SK-N-SH treated with all-trans-retinoic acid at 6 μM for 48 hours (cell line): Measurements from ENCODE around the gene ABHD17B.

Experiments used
- ATAC-seq: fragments of 200-7000 bp; cut with Tn5 transposase; 3 replicates; pipeline ENCODE4 v1.9.1; 2020; ENCODE audit warnings: mild to moderate bottlenecking, moderate library complexity
- ARNTL ChIP-seq: fragments of 450-650 bp; formaldehyde crosslinking; IDR thresholded peaks from 2 replicates; pipeline ENCODE4 v1.5.0; 2020; ENCODE audit warnings: low read depth, mild to moderate bottlenecking, moderate library complexity, borderline replicate concordance
- BACH2 ChIP-seq: fragments of 250-450 bp; sonication (Bioruptor Pico); IDR thresholded peaks from 2 replicates; pipeline ENCODE4 v1.9.0; 2021; ENCODE audit warnings: mild to moderate bottlenecking, borderline replicate concordance
- CSDC2 ChIP-seq: fragments of 250-450 bp; sonication (Bioruptor Pico); IDR thresholded peaks from 2 replicates; pipeline ENCODE4 v1.5.0; 2020; ENCODE audit warnings: mild to moderate bottlenecking, moderate library complexity
- ESRRG ChIP-seq: fragments of 250-450 bp; sonication (Bioruptor Pico); IDR thresholded peaks from 2 replicates; pipeline ENCODE4 v1.6.1; 2021; ENCODE audit warnings: mild to moderate bottlenecking
- GLIS3 ChIP-seq: fragments of 250-450 bp; sonication (Bioruptor Pico); IDR thresholded peaks from 2 replicates; pipeline ENCODE4 v1.5.0; 2020; ENCODE audit warnings: mild to moderate bottlenecking, moderate library complexity
- ISL1 ChIP-seq: fragments of 250-450 bp; sonication (Bioruptor Pico); IDR thresholded peaks from 2 replicates; pipeline ENCODE4 v2.1.2; 2022; ENCODE audit warnings: mild to moderate bottlenecking, moderate library complexity
- OSR1 ChIP-seq: fragments of 250-450 bp; sonication (Bioruptor Pico); IDR thresholded peaks from 2 replicates; pipeline ENCODE4 v1.8.0; 2022; ENCODE audit warnings: moderate library complexity, mild to moderate bottlenecking, inconsistent platforms
- SNAI2 ChIP-seq: fragments of 250-450 bp; sonication (Bioruptor Pico); IDR thresholded peaks from 2 replicates; pipeline ENCODE4 v1.5.0; 2020; ENCODE audit warnings: mild to moderate bottlenecking, moderate library complexity
- TOX ChIP-seq: fragments of 250-450 bp; sonication (Bioruptor Pico); IDR thresholded peaks from 2 replicates; pipeline ENCODE4 v1.8.0; 2021; ENCODE audit warnings: mild to moderate bottlenecking, moderate library complexity, borderline replicate concordance
- ZC3H10 ChIP-seq: fragments of 250-450 bp; sonication (Bioruptor Pico); IDR thresholded peaks from 2 replicates; pipeline ENCODE4 v1.5.1; 2021; ENCODE audit warnings: mild to moderate bottlenecking, moderate library complexity
- ZFP3 ChIP-seq: fragments of 250-450 bp; sonication (Bioruptor Pico); IDR thresholded peaks from 2 replicates; pipeline ENCODE4 v1.5.0; 2020; ENCODE audit warnings: mild to moderate bottlenecking, moderate library complexity
- ZFP30 ChIP-seq: fragments of 450-650 bp; formaldehyde crosslinking; IDR thresholded peaks from 2 replicates; pipeline ENCODE4 v1.5.0; 2022; ENCODE audit warnings: mild to moderate bottlenecking, moderate library complexity
- ZNF565 ChIP-seq: fragments of 450-650 bp; formaldehyde crosslinking; conservative IDR thresholded peaks from 2 replicates; pipeline ENCODE4 v1.5.0; 2020; ENCODE audit warnings: low read depth, mild to moderate bottlenecking, moderate library complexity
- ZNF70 ChIP-seq: fragments of 450-650 bp; formaldehyde crosslinking; IDR thresholded peaks from 2 replicates; pipeline ENCODE4 v1.5.0; 2020; ENCODE audit warnings: mild to moderate bottlenecking, moderate library complexity
- ZNF8 ChIP-seq: fragments of 450-650 bp; formaldehyde crosslinking; IDR thresholded peaks from 2 replicates; pipeline ENCODE4 v1.5.0; 2020; ENCODE audit warnings: mild to moderate bottlenecking, moderate library complexity
- TF ChIP-seq, protein P1 (sequence below): fragments of 250-450 bp; sonication (Bioruptor Pico); IDR thresholded peaks from 2 replicates; pipeline ENCODE4 v1.5.0; 2020; ENCODE audit warnings: mild to moderate bottlenecking, moderate library complexity
- TF ChIP-seq, protein P2 (sequence below): fragments of 250-450 bp; sonication (Bioruptor Pico); IDR thresholded peaks from 2 replicates; pipeline ENCODE4 v1.5.1; 2020; ENCODE audit warnings: low read depth, mild to moderate bottlenecking, moderate library complexity
- TF ChIP-seq, protein P3 (sequence below): fragments of 250-450 bp; sonication (Bioruptor Pico); IDR thresholded peaks from 2 replicates; pipeline ENCODE4 v1.8.0; 2020; ENCODE audit warnings: mild to moderate bottlenecking, moderate library complexity, borderline replicate concordance
- TF ChIP-seq, protein P4 (sequence below): fragments of 250-450 bp; sonication (Bioruptor Pico); IDR thresholded peaks from 2 replicates; pipeline ENCODE4 v1.5.1; 2021; ENCODE audit warnings: mild to moderate bottlenecking, moderate library complexity
- TF ChIP-seq, protein P5 (sequence below): fragments of 250-450 bp; sonication (Bioruptor Pico); IDR thresholded peaks from 2 replicates; pipeline ENCODE4 v1.8.0; 2021; ENCODE audit warnings: low read depth, mild to moderate bottlenecking, moderate library complexity, borderline replicate concordance

The ABHD17B gene

DNA sequence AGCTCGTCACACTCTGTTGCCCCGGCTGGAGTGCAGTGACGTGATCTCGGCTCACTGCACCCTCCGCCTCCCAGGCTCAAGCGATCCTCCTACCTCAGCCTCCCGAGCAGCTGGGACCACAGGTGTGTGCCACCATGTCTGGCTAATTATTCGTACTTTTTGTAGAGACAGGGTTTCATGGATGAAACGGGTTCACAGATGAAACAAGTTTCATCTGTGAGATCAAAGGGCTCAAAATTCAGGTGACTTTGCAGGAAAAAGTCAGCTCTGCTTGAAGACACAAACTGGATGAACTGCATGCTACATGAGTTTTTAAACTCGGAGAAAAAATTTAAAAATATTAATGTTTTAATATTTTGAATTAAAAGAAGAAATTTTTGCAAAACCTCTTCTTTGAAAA is 24.5 kb downstream of the ABHD17B start:
- TF ChIP-seq SNAI2 (CRISPR knock-in tag), result no peak
- no peak for TF ChIP-seq ISL1 (CRISPR knock-in tag)
- TF ChIP-seq CSDC2 (CRISPR knock-in tag), result no peak
- TF ChIP-seq ZNF70 (CRISPR knock-in tag), result no peak
- TF ChIP-seq ZNF8 (CRISPR knock-in tag), result no peak
- TF ChIP-seq ZC3H10, result no peak
- TF ChIP-seq, protein P1, sequence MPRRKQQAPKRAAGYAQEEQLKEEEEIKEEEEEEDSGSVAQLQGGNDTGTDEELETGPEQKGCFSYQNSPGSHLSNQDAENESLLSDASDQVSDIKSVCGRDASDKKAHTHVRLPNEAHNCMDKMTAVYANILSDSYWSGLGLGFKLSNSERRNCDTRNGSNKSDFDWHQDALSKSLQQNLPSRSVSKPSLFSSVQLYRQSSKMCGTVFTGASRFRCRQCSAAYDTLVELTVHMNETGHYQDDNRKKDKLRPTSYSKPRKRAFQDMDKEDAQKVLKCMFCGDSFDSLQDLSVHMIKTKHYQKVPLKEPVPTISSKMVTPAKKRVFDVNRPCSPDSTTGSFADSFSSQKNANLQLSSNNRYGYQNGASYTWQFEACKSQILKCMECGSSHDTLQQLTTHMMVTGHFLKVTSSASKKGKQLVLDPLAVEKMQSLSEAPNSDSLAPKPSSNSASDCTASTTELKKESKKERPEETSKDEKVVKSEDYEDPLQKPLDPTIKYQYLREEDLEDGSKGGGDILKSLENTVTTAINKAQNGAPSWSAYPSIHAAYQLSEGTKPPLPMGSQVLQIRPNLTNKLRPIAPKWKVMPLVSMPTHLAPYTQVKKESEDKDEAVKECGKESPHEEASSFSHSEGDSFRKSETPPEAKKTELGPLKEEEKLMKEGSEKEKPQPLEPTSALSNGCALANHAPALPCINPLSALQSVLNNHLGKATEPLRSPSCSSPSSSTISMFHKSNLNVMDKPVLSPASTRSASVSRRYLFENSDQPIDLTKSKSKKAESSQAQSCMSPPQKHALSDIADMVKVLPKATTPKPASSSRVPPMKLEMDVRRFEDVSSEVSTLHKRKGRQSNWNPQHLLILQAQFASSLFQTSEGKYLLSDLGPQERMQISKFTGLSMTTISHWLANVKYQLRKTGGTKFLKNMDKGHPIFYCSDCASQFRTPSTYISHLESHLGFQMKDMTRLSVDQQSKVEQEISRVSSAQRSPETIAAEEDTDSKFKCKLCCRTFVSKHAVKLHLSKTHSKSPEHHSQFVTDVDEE, result no peak
- TF ChIP-seq, protein P2, sequence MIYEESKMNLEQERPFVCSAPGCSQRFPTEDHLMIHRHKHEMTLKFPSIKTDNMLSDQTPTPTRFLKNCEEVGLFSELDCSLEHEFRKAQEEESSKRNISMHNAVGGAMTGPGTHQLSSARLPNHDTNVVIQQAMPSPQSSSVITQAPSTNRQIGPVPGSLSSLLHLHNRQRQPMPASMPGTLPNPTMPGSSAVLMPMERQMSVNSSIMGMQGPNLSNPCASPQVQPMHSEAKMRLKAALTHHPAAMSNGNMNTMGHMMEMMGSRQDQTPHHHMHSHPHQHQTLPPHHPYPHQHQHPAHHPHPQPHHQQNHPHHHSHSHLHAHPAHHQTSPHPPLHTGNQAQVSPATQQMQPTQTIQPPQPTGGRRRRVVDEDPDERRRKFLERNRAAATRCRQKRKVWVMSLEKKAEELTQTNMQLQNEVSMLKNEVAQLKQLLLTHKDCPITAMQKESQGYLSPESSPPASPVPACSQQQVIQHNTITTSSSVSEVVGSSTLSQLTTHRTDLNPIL (CRISPR knock-in tag), result no peak
- TF ChIP-seq ZFP30, result no peak
- no peak for TF ChIP-seq BACH2 (CRISPR knock-in tag)
- TF ChIP-seq ESRRG (CRISPR knock-in tag), result no peak
- TF ChIP-seq, protein P3, sequence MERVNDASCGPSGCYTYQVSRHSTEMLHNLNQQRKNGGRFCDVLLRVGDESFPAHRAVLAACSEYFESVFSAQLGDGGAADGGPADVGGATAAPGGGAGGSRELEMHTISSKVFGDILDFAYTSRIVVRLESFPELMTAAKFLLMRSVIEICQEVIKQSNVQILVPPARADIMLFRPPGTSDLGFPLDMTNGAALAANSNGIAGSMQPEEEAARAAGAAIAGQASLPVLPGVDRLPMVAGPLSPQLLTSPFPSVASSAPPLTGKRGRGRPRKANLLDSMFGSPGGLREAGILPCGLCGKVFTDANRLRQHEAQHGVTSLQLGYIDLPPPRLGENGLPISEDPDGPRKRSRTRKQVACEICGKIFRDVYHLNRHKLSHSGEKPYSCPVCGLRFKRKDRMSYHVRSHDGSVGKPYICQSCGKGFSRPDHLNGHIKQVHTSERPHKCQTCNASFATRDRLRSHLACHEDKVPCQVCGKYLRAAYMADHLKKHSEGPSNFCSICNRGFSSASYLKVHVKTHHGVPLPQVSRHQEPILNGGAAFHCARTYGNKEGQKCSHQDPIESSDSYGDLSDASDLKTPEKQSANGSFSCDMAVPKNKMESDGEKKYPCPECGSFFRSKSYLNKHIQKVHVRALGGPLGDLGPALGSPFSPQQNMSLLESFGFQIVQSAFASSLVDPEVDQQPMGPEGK, result no peak
- TF ChIP-seq OSR1 (CRISPR knock-in tag), result no peak
- no peak for TF ChIP-seq GLIS3
- TF ChIP-seq, protein P4, sequence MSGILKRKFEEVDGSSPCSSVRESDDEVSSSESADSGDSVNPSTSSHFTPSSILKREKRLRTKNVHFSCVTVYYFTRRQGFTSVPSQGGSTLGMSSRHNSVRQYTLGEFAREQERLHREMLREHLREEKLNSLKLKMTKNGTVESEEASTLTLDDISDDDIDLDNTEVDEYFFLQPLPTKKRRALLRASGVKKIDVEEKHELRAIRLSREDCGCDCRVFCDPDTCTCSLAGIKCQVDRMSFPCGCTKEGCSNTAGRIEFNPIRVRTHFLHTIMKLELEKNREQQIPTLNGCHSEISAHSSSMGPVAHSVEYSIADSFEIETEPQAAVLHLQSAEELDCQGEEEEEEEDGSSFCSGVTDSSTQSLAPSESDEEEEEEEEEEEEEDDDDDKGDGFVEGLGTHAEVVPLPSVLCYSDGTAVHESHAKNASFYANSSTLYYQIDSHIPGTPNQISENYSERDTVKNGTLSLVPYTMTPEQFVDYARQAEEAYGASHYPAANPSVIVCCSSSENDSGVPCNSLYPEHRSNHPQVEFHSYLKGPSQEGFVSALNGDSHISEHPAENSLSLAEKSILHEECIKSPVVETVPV (CRISPR knock-in tag), result no peak
- TF ChIP-seq ARNTL (CRISPR knock-in tag), result no peak
- TF ChIP-seq, protein P5, sequence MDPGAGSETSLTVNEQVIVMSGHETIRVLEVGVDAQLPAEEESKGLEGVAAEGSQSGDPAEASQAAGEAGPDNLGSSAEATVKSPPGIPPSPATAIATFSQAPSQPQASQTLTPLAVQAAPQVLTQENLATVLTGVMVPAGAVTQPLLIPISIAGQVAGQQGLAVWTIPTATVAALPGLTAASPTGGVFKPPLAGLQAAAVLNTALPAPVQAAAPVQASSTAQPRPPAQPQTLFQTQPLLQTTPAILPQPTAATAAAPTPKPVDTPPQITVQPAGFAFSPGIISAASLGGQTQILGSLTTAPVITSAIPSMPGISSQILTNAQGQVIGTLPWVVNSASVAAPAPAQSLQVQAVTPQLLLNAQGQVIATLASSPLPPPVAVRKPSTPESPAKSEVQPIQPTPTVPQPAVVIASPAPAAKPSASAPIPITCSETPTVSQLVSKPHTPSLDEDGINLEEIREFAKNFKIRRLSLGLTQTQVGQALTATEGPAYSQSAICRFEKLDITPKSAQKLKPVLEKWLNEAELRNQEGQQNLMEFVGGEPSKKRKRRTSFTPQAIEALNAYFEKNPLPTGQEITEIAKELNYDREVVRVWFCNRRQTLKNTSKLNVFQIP, result no peak
- no peak for TF ChIP-seq ZNF565 (CRISPR knock-in tag)
- ATAC-seq, result no peak

DNA sequence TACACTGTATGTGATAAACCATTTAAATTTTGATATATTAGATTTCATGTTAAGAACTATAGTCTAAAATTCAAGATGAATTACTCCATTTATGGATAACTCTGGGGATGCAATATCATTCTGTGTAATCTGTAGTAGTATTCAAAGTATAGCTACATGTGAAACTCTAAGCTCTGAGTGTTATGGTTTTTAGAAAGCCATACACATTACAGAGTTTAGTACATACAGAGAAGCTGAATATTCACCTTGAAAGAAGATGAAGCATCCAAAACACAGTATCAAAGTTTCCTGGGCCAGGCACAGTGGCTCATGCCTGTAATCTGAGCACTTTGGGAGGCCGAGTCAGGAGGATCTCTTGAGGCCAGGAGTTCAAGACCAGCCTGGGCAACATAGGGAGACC is 25.0 kb downstream of the ABHD17B start:
- no peak for ATAC-seq
- TF ChIP-seq ZNF8 (CRISPR knock-in tag), result no peak
- TF ChIP-seq, all 23 proteins: peak for 0

DNA sequence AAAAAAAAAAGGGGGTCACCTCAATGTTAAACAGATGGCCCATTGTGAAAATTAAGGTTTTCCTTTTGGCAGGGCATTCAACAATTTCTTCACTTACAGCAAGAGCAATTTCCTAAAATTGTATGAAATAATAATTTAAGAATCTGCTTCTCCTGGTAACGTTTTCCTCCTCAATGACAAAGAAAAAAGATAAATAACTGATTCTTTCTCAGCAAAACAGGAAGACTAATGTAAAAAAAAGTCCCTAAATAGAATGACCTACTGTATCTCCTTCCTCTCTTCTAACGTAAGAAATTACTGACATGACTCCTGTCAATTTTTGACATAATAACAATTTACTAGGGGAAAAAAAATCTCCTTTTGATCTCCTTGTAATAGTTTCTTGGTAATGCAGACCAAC is 25.5 kb downstream of the ABHD17B start:
- ATAC-seq, result no peak

DNA sequence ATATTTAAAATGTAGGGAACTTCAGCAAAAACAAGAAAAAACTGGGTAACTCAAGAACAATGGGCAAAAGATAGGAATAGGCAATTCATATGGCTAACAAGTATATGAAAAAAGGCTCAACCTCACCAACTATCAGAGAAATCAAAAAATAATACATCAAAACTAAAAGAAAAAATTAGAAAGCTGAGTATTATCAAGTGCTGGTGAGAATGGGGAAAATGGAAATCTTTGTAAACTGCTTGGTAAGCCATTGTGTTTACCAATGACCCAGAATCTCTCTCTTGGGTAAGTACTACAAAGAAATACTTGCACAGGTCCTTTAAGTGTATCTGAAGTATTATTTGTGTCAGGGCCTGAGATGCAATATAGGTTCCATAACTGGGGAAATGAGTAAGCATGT is 27.0 kb downstream of the ABHD17B start:
- no peak for ATAC-seq
- TF ChIP-seq ZNF70 (CRISPR knock-in tag) (no peak), ZFP3 (no peak), TOX (CRISPR knock-in tag) (no peak)

More for the DNA sequence above, 25.5 kb downstream of the ABHD17B start:
- no peak for TF ChIP-seq ZNF565 (CRISPR knock-in tag)
- TF ChIP-seq, all 23 proteins: peak for 0
